IMR-90 (cell line): ENCODE measurements around the gene PTPRU. TPM values are rescaled to one million over a fixed set of nuclear protein-coding genes. Genes with fewer than 3 reads are reported as not detected.

ENCODE experiments used
- ATAC-seq: fragments of 200-7000 bp; cut with Tn5 transposase; 2 replicates; pipeline ENCODE4 v1.9.1; 2020; ENCODE audit warnings: low read depth, mild to moderate bottlenecking, moderate library complexity
- BruUV-seq: library from RNA; stranded (reverse); fragments of 400-500 nt; replicated peaks from 2 replicates; lab custom pipeline; 2021; lab: Mats Ljungman, UMichigan
- CTCF ChIA-PET: fragments of 300-600 bp; formaldehyde crosslinking; extraction: SDS; loops from one replicate; lab custom pipeline; 2021; ENCODE audit warnings: antibody characterized with exemption; lab: Yijun Ruan, JAX
- POLR2A ChIA-PET: fragments of 300-600 bp; sonication (Branson Sonifier 250); formaldehyde crosslinking; loops from one replicate; lab custom pipeline; 2022; ENCODE audit warnings: antibody characterized with exemption; ENCODE audit not compliant: unreplicated experiment; lab: Charles Lee
- DNase-seq: peaks from one replicate; pipeline ENCODE4 v3.0.0; 2013
- H2AFZ ChIP-seq: replicated peaks from 2 replicates; pipeline ENCODE3; 2013; ENCODE audit warnings: low read length, mild to moderate bottlenecking; ENCODE audit not compliant: poor library complexity
- H2AK5ac ChIP-seq: 2 replicates; pipeline ENCODE4 v1.6.1; 2013; ENCODE audit warnings: low read depth, low read length, inconsistent platforms
- H2AK9ac ChIP-seq: replicated peaks from 2 replicates; pipeline ENCODE3; 2013; ENCODE audit warnings: mild to moderate bottlenecking, low read depth, low read length, moderate library complexity; ENCODE audit not compliant: poor library complexity
- H2BK120ac ChIP-seq: 2 replicates; pipeline ENCODE4 v1.6.1; 2013; ENCODE audit warnings: low read depth, low read length, inconsistent platforms
- H2BK15ac ChIP-seq: 3 replicates; pipeline ENCODE4 v1.6.1; 2013; ENCODE audit warnings: low read depth, low read length, inconsistent platforms
- H2BK20ac ChIP-seq: 2 replicates; pipeline ENCODE4 v1.6.1; 2013; ENCODE audit warnings: low read depth, mild to moderate bottlenecking, inconsistent platforms, low read length, moderate library complexity
- H2BK5ac ChIP-seq: 2 replicates; pipeline ENCODE4 v1.6.1; 2013; ENCODE audit warnings: mild to moderate bottlenecking, low read depth, low read length, inconsistent platforms; ENCODE audit not compliant: poor library complexity, severe bottlenecking
- H3K14ac ChIP-seq: replicated peaks from 2 replicates; pipeline ENCODE4 v1.6.1; 2013; ENCODE audit warnings: low read depth, low read length, inconsistent platforms
- H3K18ac ChIP-seq: 2 replicates; pipeline ENCODE4 v1.6.1; 2013; ENCODE audit warnings: low read depth, low read length, control low read depth
- H3K23ac ChIP-seq: 2 replicates; pipeline ENCODE4 v1.6.1; 2013; ENCODE audit warnings: low read depth, low read length, inconsistent platforms
- H3K27ac ChIP-seq: 2 replicates; pipeline ENCODE4 v1.5.1; 2013; ENCODE audit warnings: mild to moderate bottlenecking, control low read depth, low read length; ENCODE audit not compliant: insufficient read depth
- H3K27me3 ChIP-seq: 2 replicates; pipeline ENCODE4 v1.6.1; 2013; ENCODE audit warnings: low read length; ENCODE audit not compliant: control insufficient read depth, insufficient read depth
- H3K36me3 ChIP-seq: 2 replicates; pipeline ENCODE4 v1.6.1; 2013; ENCODE audit warnings: low read length, mixed read lengths; ENCODE audit not compliant: control insufficient read depth, insufficient read depth
- H3K4ac ChIP-seq: 2 replicates; pipeline ENCODE4 v1.6.1; 2013; ENCODE audit warnings: low read depth, low read length, inconsistent platforms
- H3K4me1 ChIP-seq: 2 replicates; pipeline ENCODE4 v1.6.1; 2013; ENCODE audit warnings: low read length, mixed read lengths; ENCODE audit not compliant: control insufficient read depth, insufficient read depth
- H3K4me2 ChIP-seq: 2 replicates; pipeline ENCODE4 v1.6.1; 2013; ENCODE audit warnings: low read depth, mild to moderate bottlenecking, control low read depth, low read length, moderate library complexity
- H3K4me3 ChIP-seq: 2 replicates; pipeline ENCODE4 v1.5.1; 2013; ENCODE audit warnings: low read depth, mild to moderate bottlenecking, control low read depth, low read length, moderate library complexity; ENCODE audit not compliant: insufficient read depth
- H3K56ac ChIP-seq: 2 replicates; pipeline ENCODE4 v1.6.1; 2013; ENCODE audit warnings: low read length, inconsistent platforms; ENCODE audit not compliant: insufficient read depth; ENCODE audit errors: extremely low read depth
- H3K79me1 ChIP-seq, 2 experiments: 2 replicates each; pipeline ENCODE4 v1.6.1; 2013; ENCODE audit warnings: low read length in 2 of 2, inconsistent platforms in 1 of 2, low read depth in 1 of 2
- H3K9ac ChIP-seq: 2 replicates; pipeline ENCODE4 v1.6.1; 2013; ENCODE audit warnings: low read depth, low read length, control low read depth
- H3K9me1 ChIP-seq: 2 replicates; pipeline ENCODE4 v1.6.1; 2013; ENCODE audit warnings: low read length, inconsistent platforms; ENCODE audit not compliant: insufficient read depth
- H3K9me3 ChIP-seq: 2 replicates; pipeline ENCODE4 v1.6.1; 2013; ENCODE audit warnings: low read length; ENCODE audit not compliant: control insufficient read depth, insufficient read depth
- H4K20me1 ChIP-seq: 2 replicates; pipeline ENCODE4 v1.6.1; 2013; ENCODE audit warnings: low read length, inconsistent platforms; ENCODE audit not compliant: insufficient read depth
- H4K5ac ChIP-seq: 2 replicates; pipeline ENCODE4 v1.6.1; 2013; ENCODE audit warnings: mild to moderate bottlenecking, low read depth, low read length, control low read depth
- H4K8ac ChIP-seq, 2 experiments: 2 replicates each; pipeline ENCODE4 v1.6.1; 2013; ENCODE audit warnings: low read depth in 2 of 2, low read length in 2 of 2, control low read depth in 1 of 2, inconsistent platforms in 1 of 2
- H4K91ac ChIP-seq: 2 replicates; pipeline ENCODE4 v1.6.1; 2013; ENCODE audit warnings: low read depth, low read length, inconsistent platforms; ENCODE audit not compliant: insufficient read depth
- USF2 ChIP-seq: fragments of 150-350 bp; IDR thresholded peaks from 2 replicates; pipeline ENCODE4 v1.6.1; 2017; ENCODE audit warnings: mild to moderate bottlenecking, antibody characterized with exemption, low read length, low read depth
- WGBS, 2 experiments: methylation state at CpG; one replicate each; pipeline versions ENCODE4 v1.1.5 to v1.1.7; 2013; ENCODE audit warnings: missing lambda C conversion rate in 2 of 2; ENCODE audit not compliant: insufficient read length in 1 of 2; ENCODE audit errors: extremely low coverage in 2 of 2; 5-methylcytosine and 5-hydroxymethylcytosine counted together
- dilution Hi-C: fragments of 300-500 bp; cut with HindIII; formaldehyde crosslinking; loops from one replicate; pipeline ENCODE4 v1.14.3; 2018; ENCODE audit warnings: low sequenced_read_pairs; ENCODE audit not compliant: unreplicated experiment
- in situ Hi-C: fragments of 300-500 bp; cut with MboI; formaldehyde crosslinking; loops from 3 replicates; pipeline ENCODE4 v1.14.3; 2019; ENCODE audit warnings: low sequenced_read_pairs, inconsistent platforms, mixed read lengths
- intact Hi-C: fragments of 100-400 bp; cut with micrococcal nuclease; formaldehyde crosslinking; loops from 2 replicates; pipeline ENCODE4 v1.10.0; 2022
- polyA plus RNA-seq, 3 experiments: library from polyadenylated mRNA; depleted of rRNA; stranded (reverse); fragments of >200 nt; gene quantifications; 2 replicates each; pipeline ENCODE4 v1.2.3, GENCODE V29; 2012; ENCODE audit warnings: low replicate concordance in 1 of 3
- total RNA-seq: library from RNA; depleted of rRNA; stranded (reverse); fragments of >200 nt; gene quantifications from 2 replicates; pipeline ENCODE4 v1.2.3, GENCODE V29; 2012
- TF ChIP-seq, protein P1 (sequence below): conservative IDR thresholded peaks from 2 replicates; pipeline ENCODE4 v1.5.1; 2012; ENCODE audit warnings: mild to moderate bottlenecking, low read depth, low read length, improper control_type of control experiment

PTPRU gene
- total and polyA plus RNA-seq, 2 of the 4 experiments (the other 2 are of a cell fraction), result 7.0 to 10.7 TPM

GRCh38 chr1:29209173-29209572 lies 27.1 kb upstream of the PTPRU start:
- Histone ChIP-seq H4K8ac (no peak overlapping the region), H2BK20ac (0 out of 2 replicates have a peak overlapping the region, but pooled peaks have one; percentile 31), H3K4me1 (peaks cover 11% of the 10 kb centered on the region), H3K4me3 (no peak overlapping the region), H3K18ac (no peak overlapping the region), H4K5ac (no peak overlapping the region), H2AK9ac (peak overlapping the region; percentile 77), H3K9me1 (peaks cover 10% of the 10 kb centered on the region), H4K91ac (no peak overlapping the region), H3K14ac (peak overlapping the region; percentile 59; the same call in 1 of the 2 replicates), H3K27ac (0 out of 2 replicates have a peak overlapping the region, but pooled peaks have one; percentile 2), H2AK5ac (peak overlapping the region; percentile 47), H2AFZ (peak overlapping the region; percentile 56), H3K36me3 (peaks cover 21% of the 10 kb centered on the region), H3K23ac (no peak overlapping the region), H2BK15ac (peak overlapping the region; percentile 7; the same call in 1 of the 3 replicates), H2BK120ac (peak overlapping the region; percentile 44; the same call in 1 of the 2 replicates), H2BK5ac (no peak overlapping the region), H3K56ac (no peak overlapping the region), H3K79me1 (peaks cover 0 to 5% of the 10 kb centered on the region in 2 experiments; a peak in 1 of 4 replicates), H3K9ac (no peak overlapping the region), H3K4ac (peak overlapping the region; percentile 41; the same call in 1 of the 2 replicates), H3K27me3 (no peaks in the 10 kb centered on the region), H3K9me3 (no peaks in the 10 kb centered on the region), H3K4me2 (no peak overlapping the region), H4K20me1 (no peaks in the 10 kb centered on the region)
- ATAC-seq, result peak; percentile 73
- 83% methylated on average over 2 of the region's 5 CpGs; no CpG with 5 or more reads in 1 of the 2 experiments for WGBS, 2 experiments
- TF ChIP-seq, protein P1, sequence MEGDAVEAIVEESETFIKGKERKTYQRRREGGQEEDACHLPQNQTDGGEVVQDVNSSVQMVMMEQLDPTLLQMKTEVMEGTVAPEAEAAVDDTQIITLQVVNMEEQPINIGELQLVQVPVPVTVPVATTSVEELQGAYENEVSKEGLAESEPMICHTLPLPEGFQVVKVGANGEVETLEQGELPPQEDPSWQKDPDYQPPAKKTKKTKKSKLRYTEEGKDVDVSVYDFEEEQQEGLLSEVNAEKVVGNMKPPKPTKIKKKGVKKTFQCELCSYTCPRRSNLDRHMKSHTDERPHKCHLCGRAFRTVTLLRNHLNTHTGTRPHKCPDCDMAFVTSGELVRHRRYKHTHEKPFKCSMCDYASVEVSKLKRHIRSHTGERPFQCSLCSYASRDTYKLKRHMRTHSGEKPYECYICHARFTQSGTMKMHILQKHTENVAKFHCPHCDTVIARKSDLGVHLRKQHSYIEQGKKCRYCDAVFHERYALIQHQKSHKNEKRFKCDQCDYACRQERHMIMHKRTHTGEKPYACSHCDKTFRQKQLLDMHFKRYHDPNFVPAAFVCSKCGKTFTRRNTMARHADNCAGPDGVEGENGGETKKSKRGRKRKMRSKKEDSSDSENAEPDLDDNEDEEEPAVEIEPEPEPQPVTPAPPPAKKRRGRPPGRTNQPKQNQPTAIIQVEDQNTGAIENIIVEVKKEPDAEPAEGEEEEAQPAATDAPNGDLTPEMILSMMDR, result no peak
- no peak for TF ChIP-seq USF2
- BruUV-seq, result no TSS peak
- in situ Hi-C loops (loop anchor here (10.0 kb wide), 1 partner anchor 424 kb away; no protein-coding TSS in a partner anchor), intact Hi-C loops (no loop called here), dilution Hi-C loops (no loop called here)
- peak; percentile 72 for DNase-seq
- POLR2A ChIA-PET, result no interaction called here
- CTCF ChIA-PET, result interaction anchor here (1.9 to 2.1 kb wide), 2 partner anchors 12 to 327 kb away, joined by 5 to 9 read pairs; no protein-coding TSS in a partner anchor
